ENCODE data around the gene SRA1. TPM values are rescaled to one million over a fixed set of nuclear protein-coding genes. Genes with fewer than 3 reads are reported as not detected.

Gene SRA1
- 31.1 and 38.7 TPM in 2 replicates for total RNA-seq

DNA sequence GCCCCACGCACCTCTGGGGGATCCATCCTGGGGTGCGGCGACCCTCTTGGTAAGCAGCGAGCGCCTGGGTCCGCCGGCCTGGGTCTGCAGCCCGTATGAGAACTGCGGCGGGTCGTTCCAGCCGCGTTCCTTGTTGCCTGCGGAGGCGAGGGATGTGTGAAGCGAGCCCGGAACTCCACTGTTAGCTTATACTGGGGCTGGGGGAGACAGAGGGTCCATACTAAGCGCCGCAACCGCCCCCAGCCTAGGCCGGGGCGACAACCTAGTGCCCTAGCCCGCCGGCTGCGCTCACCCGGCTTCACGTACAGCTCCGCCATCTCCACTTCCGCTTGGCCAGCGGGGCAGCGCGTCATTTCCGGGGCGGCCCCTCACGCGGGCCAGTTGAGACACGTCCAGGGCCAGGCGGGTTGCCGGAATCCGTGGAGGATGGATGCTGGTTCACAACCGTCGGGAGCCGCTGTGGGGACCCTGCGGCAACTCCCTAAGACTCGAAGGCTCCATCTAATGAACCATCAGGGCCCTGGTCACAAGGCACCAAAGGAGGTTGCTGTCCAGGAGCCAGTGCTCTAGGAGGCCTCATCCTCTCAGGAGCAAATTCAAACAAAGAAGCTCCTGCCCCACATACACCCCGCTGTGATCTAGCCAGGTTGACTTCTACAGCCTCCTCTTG, at the start of gene SRA1:
Gene SRA1 (minus strand): TSS at position 338 of the 670 bp plus-strand sequence. CDS start 21 bp downstream, at position 317.

DNA sequence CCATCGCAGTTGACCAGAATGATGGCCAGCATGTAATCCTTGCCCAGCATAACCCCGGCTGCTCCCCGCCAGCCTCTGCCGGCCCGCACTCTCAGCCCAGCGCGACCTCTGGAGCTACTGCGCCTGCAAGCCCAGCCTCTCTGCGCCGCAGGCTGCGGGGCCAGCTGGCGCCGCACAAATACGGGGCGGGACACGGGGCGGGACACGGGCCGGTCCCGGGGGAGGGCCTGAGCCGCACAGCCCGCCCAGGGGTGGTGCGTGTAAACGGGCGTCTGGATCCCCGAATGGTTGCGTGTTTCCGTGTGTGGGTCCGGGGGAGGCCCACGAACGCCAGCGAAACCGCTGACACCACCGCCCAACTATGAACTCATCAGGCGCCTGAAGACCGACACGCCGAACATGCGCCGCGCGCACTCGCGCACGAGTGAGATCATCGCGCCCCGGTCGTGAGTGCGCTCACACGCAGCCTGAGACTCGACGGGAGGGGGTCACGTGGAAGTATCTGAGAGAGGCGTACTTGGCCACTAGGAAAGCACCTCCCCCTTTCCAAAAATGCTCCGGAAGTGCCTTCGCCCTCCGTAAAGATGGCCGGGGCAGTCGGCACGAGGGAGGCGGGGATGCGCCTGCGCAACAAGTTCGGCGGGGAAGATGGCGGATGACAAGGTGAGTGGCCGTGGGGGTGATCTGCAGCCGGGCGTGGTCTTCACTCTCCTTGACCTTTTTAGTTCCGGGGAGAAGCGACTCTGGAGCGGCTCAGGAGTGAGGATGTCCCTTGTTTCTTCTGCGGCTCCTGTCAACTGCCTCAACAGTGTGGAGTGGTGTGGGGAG, 7.1 kb upstream of the SRA1 start, which contains the start of the genes APBB3 and SLC35A4:
Gene APBB3 (minus strand): TSS at position 403 of the 828 bp plus-strand sequence. CDS start 353 bp downstream, at position 50.
Gene SLC35A4 (plus strand): TSS at position 633 of the 828 bp plus-strand sequence. CDS start 2,342 bp downstream, outside the sequence.

DNA sequence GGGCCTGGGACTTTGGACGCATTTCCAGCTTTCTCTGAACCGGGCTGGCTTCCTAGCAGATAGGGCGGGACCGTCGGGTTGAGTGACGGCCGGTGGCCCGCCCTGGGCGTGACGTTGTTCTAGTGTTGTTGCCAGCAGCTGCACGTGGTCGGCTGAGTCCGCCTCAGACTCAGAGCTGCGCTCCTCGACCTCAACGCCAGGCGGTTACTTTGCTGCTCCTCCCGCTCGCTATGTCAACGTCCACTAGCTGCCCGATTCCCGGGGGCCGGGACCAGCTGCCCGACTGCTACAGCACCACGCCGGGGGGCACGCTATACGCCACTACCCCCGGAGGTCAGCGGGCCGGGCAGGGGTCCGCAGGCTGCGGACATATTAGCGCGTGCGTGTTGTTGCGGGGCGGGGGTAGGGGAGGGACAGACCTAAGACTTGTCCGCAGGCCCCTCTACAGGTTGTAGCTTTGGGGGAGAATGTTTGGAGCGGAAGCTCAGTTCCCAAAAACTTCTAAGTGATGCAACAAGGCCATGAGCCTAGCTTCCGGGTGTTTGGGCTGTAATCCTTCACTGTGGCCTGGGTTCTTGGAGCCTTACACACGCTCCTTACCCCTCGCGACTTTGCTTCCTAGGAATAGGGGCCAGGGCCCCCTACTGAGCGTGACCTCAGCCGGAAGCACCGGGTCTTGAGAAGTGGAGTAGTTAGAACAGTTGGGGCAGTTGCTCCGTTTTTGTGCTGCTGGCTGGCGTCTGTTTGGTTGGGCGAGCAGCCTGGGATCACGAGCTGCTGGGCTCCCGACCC, 9.6 kb downstream of the SRA1 start, which contains the start of gene EIF4EBP3:
Gene EIF4EBP3 (plus strand): TSS at position 155 of the 792 bp plus-strand sequence. CDS start 76 bp downstream, at position 231.

Other genes with a start within 250 kb of the SRA1 start
- gene HBEGF, start 210.9 kb downstream of the SRA1 start, total RNA-seq = 16.0 and 18.1 TPM in 2 replicates
- not detected in 2 replicates for gene SLC4A9, start 197.3 kb downstream of the SRA1 start, total RNA-seq
- 37.6 and 40.0 TPM in 2 replicates for gene ANKHD1, start 155.6 kb downstream of the SRA1 start, total RNA-seq
- gene EIF4EBP3, start 9.8 kb downstream of the SRA1 start, total RNA-seq = 6.0 and 6.3 TPM in 2 replicates
- 7.4 and 8.0 TPM in 2 replicates for gene APBB3, start 7.1 kb upstream of the SRA1 start, total RNA-seq
- 40.3 and 45.9 TPM in 2 replicates for gene SLC35A4, start 7.4 kb upstream of the SRA1 start, total RNA-seq
- 0.35 TPM in 1 of 2 replicates, not detected in the other for gene CD14, start 75.7 kb upstream of the SRA1 start, total RNA-seq
- 20.9 and 39.2 TPM in 2 replicates for gene TMCO6, start 82.0 kb upstream of the SRA1 start, total RNA-seq
- 64.0 and 70.0 TPM in 2 replicates for gene NDUFA2, start 90.2 kb upstream of the SRA1 start, total RNA-seq
- 74.9 and 77.6 TPM in 2 replicates for gene IK, start 90.4 kb upstream of the SRA1 start, total RNA-seq
- gene WDR55, start 107.4 kb upstream of the SRA1 start, total RNA-seq = 12.9 and 19.2 TPM in 2 replicates
- 0.28 and 0.35 TPM in 2 replicates for gene DND1, start 116.1 kb upstream of the SRA1 start, total RNA-seq
- gene HARS1, start 133.9 kb upstream of the SRA1 start, total RNA-seq = 83.6 TPM in 2 replicates
- 33.1 and 35.0 TPM in 2 replicates for gene HARS2, start 134.0 kb upstream of the SRA1 start, total RNA-seq
- 33.2 and 34.5 TPM in 2 replicates for gene ZMAT2, start 143.0 kb upstream of the SRA1 start, total RNA-seq
- gene PCDHA1, start 228.7 kb upstream of the SRA1 start, total RNA-seq = 0.14 TPM in 2 replicates
- gene PCDHA2, start 237.4 kb upstream of the SRA1 start, total RNA-seq = not detected in 2 replicates
- not detected in 2 replicates for gene PCDHA3, start 243.6 kb upstream of the SRA1 start, total RNA-seq
- 0.23 and 0.42 TPM in 2 replicates for gene PCDHA4, start 249.6 kb upstream of the SRA1 start, total RNA-seq

Data from airway epithelial cell (primary cell).